ENCODE measurements around the gene TMEM132C. TPM values are rescaled to one million over a fixed set of nuclear protein-coding genes. Genes with fewer than 3 reads are reported as not detected.
A peak's percentile ranks its signal among the peaks of the same experiment; 100 is the strongest.

The TMEM132C gene
- total RNA-seq, 2 experiments from 2014 or later = not detected

DNA sequence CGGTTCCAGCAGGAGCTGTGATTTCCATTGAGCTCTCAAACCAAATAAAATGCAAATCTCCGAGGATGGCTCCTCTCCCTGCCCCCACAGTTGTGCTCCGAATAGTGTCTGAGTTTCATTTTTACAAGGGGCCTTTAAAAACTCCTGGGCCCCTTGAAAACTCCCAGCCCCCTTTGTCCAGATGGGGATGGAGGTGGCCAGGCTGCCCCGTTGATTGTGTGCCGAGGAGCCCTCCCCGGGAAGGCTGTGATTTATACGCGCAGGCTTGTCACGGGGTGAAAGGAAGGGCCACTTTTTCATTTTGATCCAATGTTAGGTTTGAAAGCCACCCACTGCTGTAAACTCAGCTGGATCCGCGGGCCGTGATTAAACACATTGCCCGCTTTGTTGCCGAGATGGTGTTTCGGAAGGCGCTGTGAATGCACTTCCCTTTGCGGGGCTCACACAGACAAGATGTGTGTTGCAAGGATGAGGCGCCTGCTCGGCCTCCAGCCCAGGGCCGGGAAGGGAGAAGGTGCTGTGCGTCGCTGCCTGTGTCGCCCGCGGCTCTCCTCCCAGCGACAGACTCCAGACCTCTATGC is 98.8 kb downstream of the TMEM132C start:
- CTCF ChIA-PET = no interaction called here
- no peaks in the 10 kb centered on the region for H3K36me3 Mint-ChIP-seq

DNA sequence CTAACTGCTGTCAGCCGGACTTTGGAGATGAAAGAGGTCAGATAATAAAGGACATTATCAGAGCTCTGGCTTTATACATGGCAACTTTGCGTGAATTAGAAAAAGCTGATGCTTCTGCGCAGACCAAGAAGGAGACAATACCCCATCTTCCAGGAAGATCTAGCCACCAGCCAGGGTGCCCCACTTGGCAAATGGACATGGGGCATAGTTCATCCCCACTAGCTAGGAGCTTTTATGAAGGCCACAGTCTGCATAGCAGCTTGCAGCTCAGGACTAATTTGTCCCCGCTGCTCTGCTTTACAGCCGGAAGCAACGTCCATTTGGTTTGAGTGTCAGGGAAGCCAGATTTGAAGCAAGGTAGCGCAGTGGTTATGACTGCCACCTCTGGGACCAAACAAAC is 101.0 kb downstream of the TMEM132C start:
- Mint-ChIP-seq H3K27ac (no peak overlapping the region), H3K36me3 (no peaks in the 10 kb centered on the region), H3K9me3 (peaks cover 2% of the 10 kb centered on the region), H3K4me1 (ENCODE audit: low read depth) (no peaks in the 10 kb centered on the region), H3K27me3 (peaks cover 12% of the 10 kb centered on the region), H3K4me3 (no peak overlapping the region)
- POLR2A ChIA-PET = no interaction called here
- intact Hi-C loops (cut with micrococcal nuclease) = no loop called here
- DNase-seq = no peak
- CTCF ChIA-PET = no interaction called here

More for the DNA sequence above, 98.8 kb downstream of the TMEM132C start:
- Mint-ChIP-seq H3K27ac (no peak overlapping the region), H3K27me3 (peaks cover 12% of the 10 kb centered on the region), H3K4me3 (no peak overlapping the region), H3K9me3 (peaks cover 2% of the 10 kb centered on the region), H3K4me1 (ENCODE audit: low read depth) (no peaks in the 10 kb centered on the region)
- no peak for DNase-seq
- intact Hi-C loops (cut with micrococcal nuclease) = no loop called here
- POLR2A ChIA-PET = no interaction called here

DNA sequence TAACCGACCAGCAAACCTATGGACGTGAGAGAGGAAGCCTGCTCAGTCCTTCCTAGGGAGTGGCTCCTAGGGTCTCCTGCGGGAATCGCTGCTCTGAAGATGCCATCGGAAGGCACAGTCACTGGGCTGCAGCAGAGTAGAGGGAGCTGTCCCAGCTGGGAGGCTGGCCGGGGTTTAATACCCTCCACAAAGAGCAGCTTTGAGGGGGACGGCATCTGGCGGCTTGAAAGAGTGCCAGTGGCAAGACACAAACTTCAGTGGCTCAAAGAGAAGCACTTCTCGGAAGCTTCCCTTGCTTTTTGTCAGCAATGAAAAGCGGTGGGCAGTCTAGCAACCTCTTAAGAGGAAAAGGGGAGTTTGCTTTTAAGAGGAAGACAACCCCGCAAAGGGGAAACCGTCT is 114.6 kb downstream of the TMEM132C start:
- H3K4me1 Mint-ChIP-seq (ENCODE audit: low read depth) = no peaks in the 10 kb centered on the region
- peaks cover 4% of the 10 kb centered on the region for H3K27me3 Mint-ChIP-seq
- ChIA-PET POLR2A (no interaction called here), CTCF (no interaction called here)
- DNase-seq = no peak
- H3K4me3 Mint-ChIP-seq = no peak overlapping the region
- H3K9me3 Mint-ChIP-seq = peaks cover 2% of the 10 kb centered on the region
- no peak overlapping the region for H3K27ac Mint-ChIP-seq
- intact Hi-C loops (cut with micrococcal nuclease) = no loop called here
- H3K36me3 Mint-ChIP-seq = no peaks in the 10 kb centered on the region

DNA sequence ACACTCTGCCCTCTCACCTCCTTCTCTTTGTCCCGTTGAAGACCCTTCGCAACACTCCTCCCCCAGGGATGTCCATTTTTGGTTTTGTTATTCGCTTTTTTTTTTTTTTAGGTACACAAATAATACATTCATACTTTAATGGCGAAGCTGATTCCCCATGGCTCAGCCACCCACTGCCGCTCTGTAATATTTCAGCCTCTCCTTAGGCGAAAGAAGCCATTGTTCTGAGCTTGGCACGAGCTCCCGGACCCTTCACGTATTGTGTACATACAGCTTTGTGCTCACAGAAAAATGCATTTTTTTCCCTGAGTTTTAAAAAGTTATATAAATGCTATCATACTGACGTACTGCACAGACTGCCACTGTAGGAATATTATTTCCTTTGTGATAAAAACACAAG is 115.0 kb downstream of the TMEM132C start:
- H3K36me3 Mint-ChIP-seq = no peaks in the 10 kb centered on the region
- no peak for DNase-seq
- H3K4me3 Mint-ChIP-seq = no peak overlapping the region
- peaks cover 2% of the 10 kb centered on the region for H3K9me3 Mint-ChIP-seq
- ChIA-PET POLR2A (no interaction called here), CTCF (no interaction called here)
- no peaks in the 10 kb centered on the region for H3K4me1 Mint-ChIP-seq (ENCODE audit: low read depth)
- no peak overlapping the region for H3K27ac Mint-ChIP-seq
- H3K27me3 Mint-ChIP-seq = peaks cover 4% of the 10 kb centered on the region
- intact Hi-C loops (cut with micrococcal nuclease) = no loop called here

DNA sequence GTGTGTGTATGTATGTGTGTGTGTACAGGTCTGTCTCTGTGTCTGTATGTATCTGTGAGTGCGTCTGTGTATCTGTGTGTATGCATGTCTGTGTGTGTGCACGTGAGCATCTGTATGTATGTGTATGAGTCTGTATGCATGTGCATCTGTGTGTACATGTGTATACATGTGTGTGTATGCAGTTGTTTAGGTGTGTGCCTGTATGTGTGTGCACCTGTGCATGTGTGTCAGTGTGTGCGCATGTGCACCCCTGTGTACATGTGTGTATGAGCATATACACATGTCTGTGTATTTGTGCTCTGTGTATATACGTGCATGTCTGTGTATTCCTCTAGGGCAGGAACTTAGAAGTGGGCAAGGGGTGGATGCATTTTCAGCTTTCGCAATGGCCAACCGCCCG is 116.0 kb downstream of the TMEM132C start:
- Mint-ChIP-seq H3K9me3 (peaks cover 2% of the 10 kb centered on the region), H3K27me3 (peaks cover 4% of the 10 kb centered on the region), H3K4me3 (no peak overlapping the region), H3K36me3 (no peaks in the 10 kb centered on the region), H3K4me1 (ENCODE audit: low read depth) (no peaks in the 10 kb centered on the region), H3K27ac (no peak overlapping the region)
- intact Hi-C loops (cut with micrococcal nuclease) = no loop called here
- ChIA-PET POLR2A (no interaction called here), CTCF (no interaction called here)
- no peak for DNase-seq

DNA sequence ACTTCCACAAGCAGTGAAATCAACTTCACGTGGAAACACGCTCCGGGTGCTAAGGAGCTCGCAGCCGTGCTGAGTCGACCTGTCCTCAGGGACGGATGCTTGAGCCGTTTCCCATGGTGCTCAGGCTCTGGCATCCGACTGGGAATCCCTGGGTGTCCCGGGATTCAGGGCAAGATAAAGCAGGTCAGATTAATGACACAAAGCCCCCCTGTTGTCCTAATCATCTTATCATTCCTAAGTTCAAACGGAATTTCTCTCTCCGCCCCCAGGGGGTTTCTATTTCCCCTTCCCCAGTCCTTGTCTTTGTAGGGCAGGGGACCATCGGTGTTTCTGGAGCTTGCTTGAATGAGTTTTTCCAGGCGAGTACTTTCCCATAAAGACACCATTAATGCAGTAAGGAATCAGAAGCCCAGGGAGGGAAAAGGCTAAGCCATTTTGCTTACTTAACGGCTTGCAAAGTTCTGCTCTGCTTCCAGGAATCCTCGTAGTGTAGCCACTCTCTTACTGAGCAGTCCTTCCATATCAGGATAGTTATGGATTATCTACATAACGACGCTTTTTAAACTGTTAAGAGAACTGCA is 116.5 kb downstream of the TMEM132C start:
- intact Hi-C loops (cut with micrococcal nuclease) = no loop called here
- Mint-ChIP-seq H3K9me3 (peaks cover 2% of the 10 kb centered on the region), H3K4me1 (ENCODE audit: low read depth) (no peaks in the 10 kb centered on the region), H3K27me3 (peaks cover 4% of the 10 kb centered on the region), H3K4me3 (no peak overlapping the region), H3K36me3 (no peaks in the 10 kb centered on the region), H3K27ac (no peak overlapping the region)
- POLR2A ChIA-PET = no interaction called here
- CTCF ChIA-PET = no interaction called here
- DNase-seq = no peak

DNA sequence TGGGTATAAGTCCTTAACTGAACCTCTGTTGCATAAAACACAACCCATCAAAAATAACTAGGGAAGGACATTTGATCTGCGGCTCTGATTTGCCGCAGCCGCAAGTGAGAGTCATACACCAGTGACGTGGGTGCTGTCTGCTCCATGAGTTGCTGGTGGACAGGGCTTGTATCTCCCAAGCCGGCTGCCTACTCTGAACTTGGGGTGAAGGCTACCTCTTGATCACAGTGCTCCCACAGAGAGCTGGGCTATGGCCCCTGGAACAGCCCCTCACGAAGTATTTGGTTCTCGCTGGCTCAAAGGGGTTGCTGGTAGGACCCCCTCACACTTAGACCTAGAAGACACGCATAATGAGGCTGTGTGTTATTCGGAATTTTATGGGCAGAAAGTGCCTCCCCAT is 118.8 kb downstream of the TMEM132C start:
- Mint-ChIP-seq H3K36me3 (no peaks in the 10 kb centered on the region), H3K4me3 (no peak overlapping the region), H3K27ac (no peak overlapping the region), H3K4me1 (ENCODE audit: low read depth) (no peaks in the 10 kb centered on the region), H3K27me3 (peaks cover 4% of the 10 kb centered on the region), H3K9me3 (peaks cover 2% of the 10 kb centered on the region)
- ChIA-PET POLR2A (no interaction called here), CTCF (no interaction called here)
- DNase-seq = no peak
- intact Hi-C loops (cut with micrococcal nuclease) = no loop called here

DNA sequence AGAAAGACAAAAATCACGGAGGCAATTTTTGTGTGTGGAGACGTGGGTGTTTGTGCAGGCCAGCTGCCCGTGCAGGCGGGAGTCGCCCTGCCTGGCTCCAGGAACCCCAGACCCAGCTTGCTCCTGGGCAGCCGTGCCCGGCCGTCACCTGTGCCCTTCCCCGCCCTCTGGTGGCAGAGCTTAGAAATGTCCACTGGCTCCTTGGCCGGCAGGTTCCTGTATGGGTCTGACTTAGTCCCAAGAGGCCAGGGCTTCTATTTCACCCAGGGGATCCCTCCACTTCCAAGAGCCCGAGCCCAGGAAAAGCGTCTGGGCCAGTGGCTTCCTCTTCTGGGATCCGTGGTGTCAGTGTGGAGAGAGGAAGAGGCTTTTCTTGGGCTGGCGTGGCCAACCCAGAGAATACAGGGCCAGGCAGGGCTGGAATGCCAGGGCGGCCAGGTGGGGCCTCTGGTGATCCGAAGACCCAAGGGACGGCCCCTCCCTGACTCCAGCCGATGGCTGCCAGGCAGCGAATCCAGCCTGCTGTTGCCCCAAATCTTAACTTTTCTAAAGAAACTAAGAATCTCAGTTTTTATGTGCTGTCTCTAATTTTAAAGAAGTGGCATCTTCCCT is 120.9 kb downstream of the TMEM132C start:
- Mint-ChIP-seq H3K27me3 (peaks cover 3% of the 10 kb centered on the region), H3K36me3 (peaks cover 2% of the 10 kb centered on the region), H3K4me3 (no peak overlapping the region), H3K4me1 (ENCODE audit: low read depth) (no peaks in the 10 kb centered on the region), H3K27ac (no peak overlapping the region), H3K9me3 (peaks cover 3% of the 10 kb centered on the region)
- ChIA-PET POLR2A (no interaction called here), CTCF (no interaction called here)
- DNase-seq = peak; percentile 34
- intact Hi-C loops (cut with micrococcal nuclease) = no loop called here

DNA sequence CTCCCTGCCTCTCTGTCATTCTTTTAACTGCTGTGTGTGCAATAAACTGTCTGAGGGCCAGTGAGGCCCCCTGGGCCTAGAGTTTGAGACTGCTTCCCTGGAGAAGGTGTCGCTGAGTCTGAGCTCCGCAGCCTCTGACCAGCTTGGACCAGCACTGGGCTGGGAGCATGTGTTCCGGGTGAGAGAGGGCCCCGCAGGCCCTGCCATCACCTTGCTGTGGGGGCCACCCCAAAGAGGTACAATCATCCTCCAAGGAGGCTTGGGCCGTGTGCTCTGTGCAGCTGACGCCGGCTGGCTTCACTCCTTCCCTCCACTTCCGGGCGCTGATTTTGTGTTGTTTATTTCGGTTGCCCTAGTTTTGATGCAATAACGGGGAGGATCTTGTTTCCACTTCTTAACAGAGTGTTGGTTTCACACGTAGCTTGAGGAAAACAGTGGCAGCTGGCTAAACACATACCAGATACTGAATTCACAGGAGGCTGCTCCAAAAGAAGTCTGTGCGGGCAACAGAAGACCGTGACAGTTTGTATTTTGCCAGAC is 121.6 kb downstream of the TMEM132C start:
- ChIA-PET POLR2A (no interaction called here), CTCF (no interaction called here)
- DNase-seq = no peak
- intact Hi-C loops (cut with micrococcal nuclease) = no loop called here
- Mint-ChIP-seq H3K4me3 (no peak overlapping the region), H3K9me3 (peaks cover 3% of the 10 kb centered on the region), H3K27me3 (peaks cover 3% of the 10 kb centered on the region), H3K27ac (no peak overlapping the region), H3K4me1 (ENCODE audit: low read depth) (no peaks in the 10 kb centered on the region), H3K36me3 (peaks cover 2% of the 10 kb centered on the region)

DNA sequence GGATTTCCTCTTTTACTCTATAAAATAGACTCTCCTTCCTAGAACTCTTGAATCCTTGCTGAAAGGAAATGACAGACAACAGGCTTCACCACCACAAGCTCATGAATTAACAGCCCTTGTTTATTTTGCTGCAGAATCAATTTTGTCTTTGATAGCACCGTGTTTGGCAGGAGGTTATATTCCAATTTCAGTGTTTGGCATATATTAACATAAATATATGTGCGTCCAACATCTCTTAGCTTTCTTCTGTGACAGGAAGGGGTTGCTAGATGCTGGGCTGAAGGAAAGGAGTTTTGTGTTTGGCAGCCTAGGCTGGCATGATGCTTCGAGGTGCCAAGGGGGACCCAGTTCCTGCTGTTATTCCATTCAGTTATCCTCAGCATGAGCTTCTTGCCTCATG is 126.4 kb downstream of the TMEM132C start:
- CTCF ChIA-PET = interaction anchor here (0.6 kb wide), 1 partner anchor 489 kb away, joined by 3 read pairs; no protein-coding TSS in a partner anchor
- H3K4me3 Mint-ChIP-seq = no peak overlapping the region
- H3K9me3 Mint-ChIP-seq = peaks cover 9% of the 10 kb centered on the region
- H3K27ac Mint-ChIP-seq = no peak overlapping the region
- POLR2A ChIA-PET = no interaction called here
- no peak for DNase-seq
- intact Hi-C loops (cut with micrococcal nuclease) = no loop called here
- H3K36me3 Mint-ChIP-seq = peaks cover 2% of the 10 kb centered on the region
- no peaks in the 10 kb centered on the region for H3K27me3 Mint-ChIP-seq
- H3K4me1 Mint-ChIP-seq (ENCODE audit: low read depth) = no peaks in the 10 kb centered on the region

DNA sequence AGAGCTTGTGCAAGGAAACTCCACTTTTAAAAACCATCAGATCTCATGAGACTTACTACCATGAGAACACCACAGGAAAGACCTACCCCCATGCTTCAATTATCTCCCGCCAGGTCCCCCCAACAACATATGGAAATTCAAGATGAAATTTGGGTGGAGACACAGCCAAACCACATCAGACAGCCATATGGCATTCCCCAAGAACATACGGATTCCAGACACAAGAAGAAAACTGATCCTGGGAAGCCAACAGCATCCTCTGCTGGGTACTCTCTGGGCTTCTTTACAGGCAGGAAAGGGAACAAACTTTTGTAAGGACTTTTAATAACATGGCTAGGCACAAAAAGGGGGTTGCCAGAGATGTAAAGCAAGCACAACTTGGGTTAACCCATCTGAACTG is 127.2 kb downstream of the TMEM132C start:
- Mint-ChIP-seq H3K36me3 (peaks cover 2% of the 10 kb centered on the region), H3K27me3 (no peaks in the 10 kb centered on the region), H3K9me3 (peaks cover 9% of the 10 kb centered on the region), H3K4me1 (ENCODE audit: low read depth) (no peaks in the 10 kb centered on the region), H3K4me3 (no peak overlapping the region), H3K27ac (no peak overlapping the region)
- intact Hi-C loops (cut with micrococcal nuclease) = no loop called here
- ChIA-PET CTCF (no interaction called here), POLR2A (no interaction called here)
- no peak for DNase-seq

DNA sequence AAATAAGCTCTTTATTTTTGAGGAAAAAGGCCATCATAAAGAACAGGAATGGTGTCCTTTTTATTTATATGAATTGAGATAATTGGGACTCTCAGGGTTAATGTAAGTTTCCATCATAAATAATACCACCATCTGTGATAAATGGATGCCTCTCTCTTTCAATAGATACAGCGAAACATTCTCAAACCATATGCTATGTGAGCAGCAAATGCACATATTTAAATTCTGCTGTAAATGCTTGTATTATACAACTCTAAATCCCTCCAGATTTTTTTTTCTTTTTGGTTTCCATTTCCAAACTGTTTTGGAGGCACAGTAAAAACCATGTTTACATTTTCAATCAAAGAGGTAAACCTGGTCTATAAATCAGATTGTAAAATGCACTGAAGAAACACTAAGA is 132.3 kb downstream of the TMEM132C start:
- Mint-ChIP-seq H3K4me1 (ENCODE audit: low read depth) (no peaks in the 10 kb centered on the region), H3K36me3 (no peaks in the 10 kb centered on the region), H3K27ac (no peak overlapping the region), H3K27me3 (no peaks in the 10 kb centered on the region), H3K9me3 (peaks cover 2% of the 10 kb centered on the region), H3K4me3 (no peak overlapping the region)
- DNase-seq = no peak
- CTCF ChIA-PET = no interaction called here
- intact Hi-C loops (cut with micrococcal nuclease) = no loop called here
- POLR2A ChIA-PET = no interaction called here
